GM21526 (cell line): ENCODE measurements around the gene ZNFX1.

Experiments
- ATAC-seq: cut with Tn5 transposase; IDR thresholded peaks from one replicate; pipeline ENCODE4 v1.9.1; 2021; ENCODE audit warnings: moderate library complexity; ENCODE audit not compliant: unreplicated experiment, low FRiP score

The ZNFX1 gene

GRCh38 chr20:49256261-49256660, 21.6 kb downstream of the ZNFX1 start:
- no peak for ATAC-seq

GRCh38 chr20:49252556-49253350, 25.1 kb downstream of the ZNFX1 start:
- no peak for ATAC-seq

- ATAC-seq: no peak
Measured at GRCh38 chr20:49248879-49249665, 28.8 kb downstream of the ZNFX1 start.

- no peak for ATAC-seq
Measured at GRCh38 chr20:49248301-49248700, 29.6 kb downstream of the ZNFX1 start.

- no peak for ATAC-seq
Measured at GRCh38 chr20:49247792-49248191, 30.1 kb downstream of the ZNFX1 start.

- no peak for ATAC-seq
Measured at GRCh38 chr20:49247169-49247723, 30.6 kb downstream of the ZNFX1 start.

- no peak for ATAC-seq
Measured at GRCh38 chr20:49245921-49246740, 31.7 kb downstream of the ZNFX1 start.

- ATAC-seq: no peak
Measured at GRCh38 chr20:49237531-49237930, 40.3 kb downstream of the ZNFX1 start.

GRCh38 chr20:49236301-49236700, 41.6 kb downstream of the ZNFX1 start:
- no peak for ATAC-seq

GRCh38 chr20:49234831-49235230, 43.0 kb downstream of the ZNFX1 start:
- ATAC-seq: no peak

- ATAC-seq: no peak
Measured at GRCh38 chr20:49233226-49233625, 44.6 kb downstream of the ZNFX1 start.

- no peak for ATAC-seq
Measured at GRCh38 chr20:49231471-49231870, 46.4 kb downstream of the ZNFX1 start.

- no peak for ATAC-seq
Measured at GRCh38 chr20:49230561-49231133, 47.2 kb downstream of the ZNFX1 start.

- ATAC-seq: no peak
Measured at GRCh38 chr20:49230021-49230420, 47.8 kb downstream of the ZNFX1 start.

GRCh38 chr20:49229381-49229780, 48.5 kb downstream of the ZNFX1 start:
- no peak for ATAC-seq

GRCh38 chr20:49228676-49229075, 49.2 kb downstream of the ZNFX1 start:
- ATAC-seq: no peak

GRCh38 chr20:49225896-49226295, 52.0 kb downstream of the ZNFX1 start:
- no peak for ATAC-seq

- no peak for ATAC-seq
Measured at GRCh38 chr20:49219924-49220831, 57.7 kb downstream of the ZNFX1 start.
